Muscle of back (tissue), 11 donors: ENCODE measurements around the gene LY6G5C. TPM values are rescaled to one million over a fixed set of nuclear protein-coding genes. Genes with fewer than 3 reads are reported as not detected.
"Not testable (repeated sequence)": the region's sequence is repeated elsewhere in the genome, so short reads cannot be mapped to it uniquely, and the experiment has no call there.

Experiments
- DNase-seq, 3 donors: peaks; one replicate each; pipeline versions ENCODE4 v3.0.0 to v3.0.0-alpha.2; 2013
- polyA plus RNA-seq, 10 donors: library from polyadenylated mRNA; unstranded; fragments of 120-200 nt; gene quantifications; one replicate each; pipeline ENCODE4 v1.2.1, GENCODE V29; 2013; ENCODE audit not compliant: insufficient read length in 10 of 10

LY6G5C gene
- polyA plus RNA-seq, 10 donors, result 0.68 to 5.1 (median 2.4) TPM

- DNase-seq, result peak in 1 of 3 donors; percentile 40
These were observed 34.4 kb upstream of the LY6G5C start, which contains the start of gene LY6G6D for GRCh38 chr6:31715022-31715958. Gene LY6G6D, plus strand, starts transcription at chr6:31715348. Its CDS starts 8 bp downstream, at chr6:31715356.

GRCh38 chr6:31713991-31714684, 33.3 kb upstream of the LY6G5C start:
- no peak for DNase-seq

- no peak for DNase-seq
These were observed 32.6 kb upstream of the LY6G5C start for GRCh38 chr6:31713465-31713864.

GRCh38 chr6:31712296-31712695, 31.4 kb upstream of the LY6G5C start:
- DNase-seq, result no peak

GRCh38 chr6:31711233-31711632, 30.4 kb upstream of the LY6G5C start:
- no peak for DNase-seq

- no peak for DNase-seq
These were observed 29.8 kb upstream of the LY6G5C start for GRCh38 chr6:31710523-31711219.

- DNase-seq, result not testable (repeated sequence)
These were observed 28.3 kb upstream of the LY6G5C start for GRCh38 chr6:31709157-31709556.

- no peak for DNase-seq
These were observed 27.4 kb upstream of the LY6G5C start for GRCh38 chr6:31708224-31708623.

- DNase-seq, result no peak
These were observed 26.8 kb upstream of the LY6G5C start for GRCh38 chr6:31707701-31708100.

- no peak for DNase-seq
These were observed 25.7 kb upstream of the LY6G5C start, which contains the start of gene LY6G6F for GRCh38 chr6:31706599-31706998. Gene LY6G6F, plus strand, starts transcription at chr6:31706866. Its CDS starts 41 bp downstream, at chr6:31706907.

GRCh38 chr6:31705931-31706330, 25.1 kb upstream of the LY6G5C start:
- DNase-seq, result no peak

GRCh38 chr6:31702819-31703716, 22.2 kb upstream of the LY6G5C start, which contains the start of gene ABHD16A:
Gene ABHD16A, minus strand, starts transcription at chr6:31703324. Its CDS starts 43 bp downstream, at chr6:31703281.
- DNase-seq, result peak; percentile 99 to 100 (median 99)

- no peak for DNase-seq
These were observed 21.5 kb upstream of the LY6G5C start for GRCh38 chr6:31702405-31702818.

- DNase-seq, result peak; percentile 62 to 78 (median 74)
These were observed 21.0 kb upstream of the LY6G5C start for GRCh38 chr6:31701666-31702404.

- DNase-seq, result no peak
These were observed 20.0 kb upstream of the LY6G5C start for GRCh38 chr6:31700740-31701401.

- DNase-seq, result no peak
These were observed 16.7 kb upstream of the LY6G5C start for GRCh38 chr6:31697555-31697954.

- no peak for DNase-seq
These were observed 12.7 kb upstream of the LY6G5C start for GRCh38 chr6:31693535-31693934.

- no peak for DNase-seq
These were observed 12.0 kb upstream of the LY6G5C start for GRCh38 chr6:31692886-31693285.

GRCh38 chr6:31692353-31692752, 11.5 kb upstream of the LY6G5C start:
- no peak for DNase-seq
